ENCODE data around the gene MRC2.
A peak's percentile ranks its signal among the peaks of the same experiment; 100 is the strongest.

The MRC2 gene

DNA sequence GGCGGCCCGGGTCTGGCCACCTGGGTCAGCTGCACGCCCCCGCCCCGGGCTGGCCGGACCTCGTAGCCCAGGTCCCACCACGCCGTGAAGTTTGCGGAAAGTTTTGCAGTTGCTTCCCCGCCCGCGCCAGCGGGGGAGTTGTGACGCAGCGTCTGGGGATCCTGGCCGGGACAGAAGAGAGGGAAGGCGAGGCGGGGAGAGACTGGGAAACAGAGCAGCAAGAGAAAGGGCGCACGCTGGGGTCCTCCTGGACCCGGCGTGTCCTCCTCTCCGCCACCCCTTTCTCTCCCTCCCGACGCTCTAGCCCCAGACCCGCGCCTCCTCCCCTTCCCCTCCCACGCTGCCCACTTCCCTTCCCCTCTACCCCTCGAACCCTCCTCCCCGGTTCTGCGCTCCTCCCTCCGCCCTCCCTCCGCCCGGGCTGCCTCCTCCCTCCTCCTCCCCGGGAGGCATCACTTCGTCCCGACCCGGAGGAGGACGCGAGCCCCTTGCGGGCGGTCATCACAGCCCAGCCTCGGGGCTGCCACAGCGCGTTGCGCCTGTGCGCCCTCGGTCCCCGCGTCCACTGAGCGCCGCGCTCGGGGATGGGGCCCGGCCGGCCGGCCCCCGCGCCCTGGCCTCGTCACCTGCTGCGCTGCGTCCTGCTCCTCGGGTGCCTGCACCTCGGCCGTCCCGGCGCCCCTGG, at the start of gene MRC2:
Gene MRC2, plus strand, starts transcription at position 452 of the 685 bp plus-strand sequence. Its CDS starts 133 bp downstream, at position 585.
- no peak for TF ChIP-seq CTCF (IDR thresholded peaks at IDR 0.05; ENCODE audit: low read length)
- TF ChIP-seq EZH2 (optimal IDR thresholded peaks at IDR 0.05; ENCODE audit: low read depth, low read length) = no peak
- no peak for TF ChIP-seq EZH2phosphoT487 (IDR thresholded peaks at IDR 0.05; ENCODE audit: low read length)
- peak within 1 kb of the TSS; percentile 60 for H3K4me2 ChIP-seq (ENCODE audit: low read depth, low read length)
- H3K27ac ChIP-seq (ENCODE audit: low read length) = no peak within 1 kb of the TSS
- no peak for DNase-seq
- peak within 1 kb of the TSS; percentile 46 for H3K4me3 ChIP-seq (ENCODE audit: low read length)
- no peaks in the 10 kb centered on the region for H3K9me3 ChIP-seq (replicated peaks; ENCODE audit: insufficient read depth, low read length)
- H3F3A ChIP-seq (ENCODE audit: insufficient read depth, low read length) = no peaks in the 10 kb centered on the region
- no peaks in the 10 kb centered on the region for H3K4me1 ChIP-seq (ENCODE audit: low read length)
- H4K20me1 ChIP-seq (ENCODE audit: insufficient read depth, low read length) = no peaks in the 10 kb centered on the region
- no peak within 1 kb of the TSS for H3K9ac ChIP-seq (ENCODE audit: low read length)
- H3K27me3 ChIP-seq (replicated peaks; ENCODE audit: insufficient read depth, low read length) = peaks cover 49% of the 10 kb centered on the region
- no peaks in the 10 kb centered on the region for H3K36me3 ChIP-seq (replicated peaks; ENCODE audit: insufficient read depth, low read length)
- no peaks in the 10 kb centered on the region for H3K79me2 ChIP-seq (ENCODE audit: low read length)
- H3K9me2 ChIP-seq (replicated peaks; ENCODE audit: insufficient read depth, low read length) = no peaks in the 10 kb centered on the region
- no peak within 1 kb of the TSS for H2AFZ ChIP-seq (ENCODE audit: low read length)

- H3K27me3 ChIP-seq (replicated peaks; ENCODE audit: insufficient read depth, low read length) = no peaks in the 10 kb centered on the region
- no peaks in the 10 kb centered on the region for H4K20me1 ChIP-seq (ENCODE audit: insufficient read depth, low read length)
- H3K4me3 ChIP-seq (ENCODE audit: low read length) = no peak overlapping the region
- no peaks in the 10 kb centered on the region for H3K4me1 ChIP-seq (ENCODE audit: low read length)
- no peak for TF ChIP-seq EZH2 (optimal IDR thresholded peaks at IDR 0.05; ENCODE audit: low read depth, low read length)
- no peak for TF ChIP-seq CTCF (IDR thresholded peaks at IDR 0.05; ENCODE audit: low read length)
- no peak for TF ChIP-seq EZH2phosphoT487 (IDR thresholded peaks at IDR 0.05; ENCODE audit: low read length)
- no peak overlapping the region for H3K4me2 ChIP-seq (ENCODE audit: low read depth, low read length)
- no peak overlapping the region for H3K9ac ChIP-seq (ENCODE audit: low read length)
- H3K9me2 ChIP-seq (replicated peaks; ENCODE audit: insufficient read depth, low read length) = no peaks in the 10 kb centered on the region
- no peak overlapping the region for H3K27ac ChIP-seq (ENCODE audit: low read length)
- no peaks in the 10 kb centered on the region for H3K9me3 ChIP-seq (replicated peaks; ENCODE audit: insufficient read depth, low read length)
- H2AFZ ChIP-seq (ENCODE audit: low read length) = no peak overlapping the region
- no peaks in the 10 kb centered on the region for H3F3A ChIP-seq (ENCODE audit: insufficient read depth, low read length)
- DNase-seq = no peak
- H3K79me2 ChIP-seq (ENCODE audit: low read length) = no peaks in the 10 kb centered on the region
- H3K36me3 ChIP-seq (replicated peaks; ENCODE audit: insufficient read depth, low read length) = 0 out of 2 replicates have a peak, but pooled peaks cover 9% of the 10 kb centered on the region
These were observed 48.5 kb upstream of the MRC2 start for GRCh38 chr17:62578757-62579487.

- Histone ChIP-seq H3K79me2 (ENCODE audit: low read length) (no peaks in the 10 kb centered on the region), H3K9me3 (replicated peaks; ENCODE audit: insufficient read depth, low read length) (no peaks in the 10 kb centered on the region), H3K27ac (ENCODE audit: low read length) (no peak overlapping the region), H2AFZ (ENCODE audit: low read length) (no peak overlapping the region), H3K27me3 (replicated peaks; ENCODE audit: insufficient read depth, low read length) (no peaks in the 10 kb centered on the region), H3K36me3 (replicated peaks; ENCODE audit: insufficient read depth, low read length) (peaks cover 9% of the 10 kb centered on the region; the same call in 1 of the 2 replicates), H3K4me2 (ENCODE audit: low read depth, low read length) (no peak overlapping the region), H3K4me3 (ENCODE audit: low read length) (no peak overlapping the region), H3K9me2 (replicated peaks; ENCODE audit: insufficient read depth, low read length) (no peaks in the 10 kb centered on the region), H3K9ac (ENCODE audit: low read length) (no peak overlapping the region), H3K4me1 (ENCODE audit: low read length) (no peaks in the 10 kb centered on the region), H3F3A (ENCODE audit: insufficient read depth, low read length) (no peaks in the 10 kb centered on the region), H4K20me1 (ENCODE audit: insufficient read depth, low read length) (no peaks in the 10 kb centered on the region)
- no peak for DNase-seq
- TF ChIP-seq EZH2 (optimal IDR thresholded peaks at IDR 0.05; ENCODE audit: low read depth, low read length) (no peak), CTCF (IDR thresholded peaks at IDR 0.05; ENCODE audit: low read length) (no peak), EZH2phosphoT487 (IDR thresholded peaks at IDR 0.05; ENCODE audit: low read length) (no peak)
These were observed 46.5 kb upstream of the MRC2 start for GRCh38 chr17:62580947-62581346.

Measured in MM.1S (cell line).